LNCAP (cell line): Measurements from ENCODE around the gene EML3.

Source experiments
- TF ChIP-seq, protein P1 (sequence below): fragments of 450-650 bp; IDR thresholded peaks from 2 replicates; pipeline ENCODE4 v1.5.1; 2017; ENCODE audit warnings: mild to moderate bottlenecking

EML3 gene

DNA sequence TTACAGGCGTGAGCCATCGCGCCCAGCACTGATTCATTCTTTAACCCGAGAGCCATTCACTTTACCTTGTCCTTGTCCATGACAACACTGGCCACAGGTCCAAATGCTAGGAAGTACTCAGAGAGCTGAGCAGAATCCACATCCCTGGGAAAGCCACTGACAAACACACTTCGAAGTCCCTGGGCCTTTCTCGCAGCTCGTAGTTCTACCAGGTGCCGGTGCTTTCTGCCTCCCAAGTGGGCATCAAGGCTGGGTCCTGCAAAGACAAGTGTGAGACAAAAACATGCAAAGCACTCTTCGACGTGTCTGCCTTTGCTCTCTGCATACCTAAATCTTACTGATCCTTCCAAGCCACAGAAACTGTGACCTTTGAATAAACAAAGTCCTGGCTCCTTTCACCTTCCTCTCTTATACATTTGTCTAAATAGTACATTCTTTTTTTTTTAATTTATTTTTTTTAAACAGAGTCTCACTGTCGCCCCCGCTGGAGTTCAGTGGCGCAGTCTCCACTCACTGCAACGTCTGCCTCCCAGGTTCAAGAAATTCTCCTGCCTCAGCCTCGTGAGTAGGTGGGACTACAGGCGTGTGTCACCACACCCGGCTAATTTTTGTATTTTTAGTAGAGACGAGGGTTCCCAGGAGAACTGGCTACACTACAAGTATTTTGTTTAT is 23.5 kb downstream of the EML3 start:
- TF ChIP-seq, protein P1, sequence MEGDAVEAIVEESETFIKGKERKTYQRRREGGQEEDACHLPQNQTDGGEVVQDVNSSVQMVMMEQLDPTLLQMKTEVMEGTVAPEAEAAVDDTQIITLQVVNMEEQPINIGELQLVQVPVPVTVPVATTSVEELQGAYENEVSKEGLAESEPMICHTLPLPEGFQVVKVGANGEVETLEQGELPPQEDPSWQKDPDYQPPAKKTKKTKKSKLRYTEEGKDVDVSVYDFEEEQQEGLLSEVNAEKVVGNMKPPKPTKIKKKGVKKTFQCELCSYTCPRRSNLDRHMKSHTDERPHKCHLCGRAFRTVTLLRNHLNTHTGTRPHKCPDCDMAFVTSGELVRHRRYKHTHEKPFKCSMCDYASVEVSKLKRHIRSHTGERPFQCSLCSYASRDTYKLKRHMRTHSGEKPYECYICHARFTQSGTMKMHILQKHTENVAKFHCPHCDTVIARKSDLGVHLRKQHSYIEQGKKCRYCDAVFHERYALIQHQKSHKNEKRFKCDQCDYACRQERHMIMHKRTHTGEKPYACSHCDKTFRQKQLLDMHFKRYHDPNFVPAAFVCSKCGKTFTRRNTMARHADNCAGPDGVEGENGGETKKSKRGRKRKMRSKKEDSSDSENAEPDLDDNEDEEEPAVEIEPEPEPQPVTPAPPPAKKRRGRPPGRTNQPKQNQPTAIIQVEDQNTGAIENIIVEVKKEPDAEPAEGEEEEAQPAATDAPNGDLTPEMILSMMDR, result peak; percentile 27; the same call in 1 of the 2 replicates

DNA sequence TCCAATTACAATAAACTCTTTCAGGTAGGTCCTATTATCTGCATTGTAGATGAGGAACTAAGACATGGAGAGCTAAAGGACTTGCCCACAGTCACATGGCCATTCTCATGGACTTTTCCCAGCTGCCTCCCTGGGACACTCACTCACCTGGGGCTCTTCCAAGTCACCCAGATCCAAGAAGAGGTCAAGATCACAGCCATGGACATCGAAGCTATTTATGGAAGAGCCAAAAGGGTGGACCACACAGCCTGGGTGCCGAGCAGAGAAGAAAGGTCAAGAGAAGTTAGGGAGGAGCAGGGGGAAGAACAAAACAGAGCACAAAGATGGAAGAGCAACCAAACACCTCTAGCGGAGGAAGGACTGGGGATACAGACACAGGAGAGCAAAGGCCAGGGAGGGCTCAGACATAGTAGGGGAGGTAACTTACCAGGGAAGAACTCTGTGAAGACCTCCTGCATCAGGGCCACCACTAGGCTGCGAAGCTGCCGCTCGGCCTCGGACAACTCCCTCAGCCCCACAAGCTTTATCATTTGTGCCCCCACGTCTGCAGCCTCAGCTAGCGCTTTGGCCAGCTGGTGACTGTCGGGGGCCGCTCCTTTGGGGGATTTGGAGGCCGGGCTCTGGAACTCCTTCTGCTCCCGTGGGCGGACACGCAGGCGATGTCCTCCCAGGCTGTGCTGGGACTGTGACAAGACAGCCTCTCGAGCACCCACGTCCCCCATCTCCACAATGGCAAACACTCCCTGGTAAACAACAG is 31.4 kb downstream of the EML3 start:
- TF ChIP-seq, protein P1, result no peak

DNA sequence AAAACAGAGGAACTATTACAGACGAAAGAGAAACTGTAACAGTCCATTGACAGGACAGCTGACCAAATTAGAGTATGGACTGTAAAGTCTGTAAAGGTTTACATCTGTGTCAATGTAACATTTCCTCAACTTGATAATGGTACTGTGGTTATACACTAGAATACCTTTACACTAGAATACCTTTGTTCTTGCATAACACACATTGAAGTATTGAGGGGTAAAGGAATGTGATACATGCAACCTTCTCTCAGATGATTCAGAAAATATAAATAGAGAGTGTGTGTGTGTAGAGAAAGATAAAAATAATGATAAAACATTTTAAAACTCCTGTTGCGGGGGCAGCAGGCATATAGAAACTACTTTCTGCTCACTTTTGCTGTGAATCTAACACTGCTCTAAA is 33.3 kb downstream of the EML3 start:
- TF ChIP-seq, protein P1, result no peak

DNA sequence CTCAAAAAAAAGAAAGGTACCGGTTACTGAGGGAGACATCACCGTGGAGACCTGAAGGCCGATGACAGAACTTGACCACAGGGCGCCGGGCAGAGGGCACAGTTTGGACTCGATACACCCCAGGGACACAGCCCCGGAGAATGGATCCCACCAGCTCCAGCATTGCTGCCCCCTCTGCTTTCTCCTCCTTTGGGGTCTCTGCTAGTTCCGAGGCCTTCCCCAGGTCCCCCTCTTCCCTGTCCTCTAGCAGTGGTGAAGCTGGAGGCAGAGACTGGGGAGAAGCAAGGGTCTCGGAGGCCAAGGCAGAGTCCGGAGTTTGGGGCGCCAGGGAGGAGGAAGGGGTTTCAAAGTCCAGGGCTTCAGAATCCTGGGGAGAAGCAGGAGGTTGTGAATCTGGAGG is 34.0 kb downstream of the EML3 start:
- TF ChIP-seq, protein P1, result no peak

DNA sequence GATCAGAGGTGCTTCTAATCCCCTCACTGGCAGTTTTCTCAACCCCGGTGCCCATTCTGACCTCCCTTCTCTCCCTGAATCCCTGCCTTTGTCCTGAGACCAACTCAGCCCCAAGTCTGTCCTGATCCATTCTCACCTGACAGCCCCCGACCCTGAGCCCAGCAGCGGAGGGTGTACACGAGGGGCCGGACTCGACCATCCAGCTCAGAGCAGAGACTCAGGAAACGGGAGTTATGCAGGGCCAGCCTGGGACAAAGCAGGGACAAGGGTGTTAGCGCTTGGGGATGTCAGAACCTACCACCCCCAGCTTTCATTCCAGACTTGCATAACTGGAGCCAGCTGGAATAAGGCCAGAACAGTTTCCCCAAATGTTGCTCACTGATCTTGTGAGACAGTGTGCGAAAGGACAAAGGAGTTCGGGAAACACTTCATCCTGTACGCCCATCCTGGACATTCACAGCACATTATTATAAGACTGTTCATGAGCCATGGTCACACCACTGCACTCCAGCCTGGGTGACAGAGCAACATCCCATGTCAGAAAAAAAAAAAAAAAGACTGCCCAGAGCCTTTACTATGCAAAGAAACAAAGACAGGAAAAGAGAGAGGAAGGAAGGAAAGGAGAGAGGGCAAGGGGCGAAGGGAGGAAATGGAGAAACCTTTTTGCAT is 35.4 kb downstream of the EML3 start:
- TF ChIP-seq, protein P1, result no peak

DNA sequence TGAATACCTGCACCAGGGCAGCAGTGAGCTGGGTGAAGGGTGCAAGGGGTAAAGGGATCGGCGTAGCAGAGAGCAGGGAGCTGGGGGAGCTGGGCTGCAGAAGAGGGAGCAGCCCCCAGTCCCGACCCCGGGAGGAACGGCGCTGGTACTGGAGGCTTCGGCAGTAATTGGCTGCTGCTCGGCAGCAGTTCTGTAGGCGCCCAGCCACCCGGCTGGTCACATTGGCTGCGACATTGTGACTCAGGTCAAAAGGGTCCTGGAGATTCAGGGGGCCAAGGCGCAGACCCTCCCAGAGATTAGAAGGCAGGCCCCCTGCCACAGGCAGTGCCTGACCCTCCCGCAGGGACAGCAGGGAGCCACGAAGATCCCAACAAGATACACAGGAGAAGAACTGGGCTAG is 36.7 kb downstream of the EML3 start:
- TF ChIP-seq, protein P1, result no peak

DNA sequence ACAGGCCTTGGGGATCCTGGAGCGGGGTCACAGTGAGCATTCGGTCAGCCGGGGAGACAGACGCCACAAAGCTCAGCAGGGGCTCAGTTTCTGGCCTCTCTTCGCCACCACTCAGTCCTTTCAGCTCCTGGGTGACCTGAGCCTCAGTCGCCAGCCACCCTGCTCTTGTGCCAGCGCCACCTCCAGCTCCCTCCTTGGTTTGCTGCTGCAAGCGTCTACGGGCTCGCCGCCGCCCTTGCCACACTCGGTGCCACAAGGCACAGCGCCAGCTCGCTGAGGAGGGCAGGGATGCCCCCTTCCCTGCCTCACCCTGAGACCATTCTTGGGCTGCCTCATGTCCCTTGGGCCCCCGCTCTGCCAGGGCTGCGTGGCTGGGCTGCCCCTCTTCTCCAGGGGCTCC is 37.4 kb downstream of the EML3 start:
- TF ChIP-seq, protein P1, result no peak
